Measurements from ENCODE around the gene TOR3A. TPM values are rescaled to one million over a fixed set of nuclear protein-coding genes. Genes with fewer than 3 reads are reported as not detected.
"Not testable (repeated sequence)": the region's sequence is repeated elsewhere in the genome, so short reads cannot be mapped to it uniquely, and the experiment has no call there.

Gene TOR3A
- total and polyA plus RNA-seq, 2 donors (not counting 3 experiments of a cell fraction or from before 2014, with no cell fraction given): 14.9 to 16.7 TPM

- BruUV-seq (replicated peaks); H3K9ac ChIP-seq (replicated peaks; ENCODE audit: extremely low read depth, insufficient read depth, low read length); H3K9me1 ChIP-seq (replicated peaks; ENCODE audit: control insufficient read depth, extremely low read depth, insufficient read depth, low read length); H3K4me2 ChIP-seq (ENCODE audit: insufficient read depth, low read length); POLR2A ChIA-PET; H3K4me1 ChIP-seq (ENCODE audit: control insufficient read depth, extremely low read depth, insufficient read depth, low read length); H4K20me1 ChIP-seq (replicated peaks; ENCODE audit: control insufficient read depth, extremely low read depth, insufficient read depth, low read length); FAIRE-seq; H3K4me3 ChIP-seq (replicated peaks in 1 of 3; ENCODE audit: insufficient read depth in 1 of 3, low read depth in 1 of 3, low read length in 3 of 3); H3K9me3 ChIP-seq (replicated peaks; ENCODE audit: control insufficient read depth, insufficient read depth, low read length); CTCF ChIA-PET; H3K27me3 ChIP-seq (ENCODE audit: control insufficient read depth in 2 of 2, insufficient read depth in 2 of 2, low read length in 2 of 2); H2AFZ ChIP-seq (ENCODE audit: low read depth, low read length); dilution Hi-C loops (cut with MboI; ENCODE audit: extremely low pct_ligation_motif_present, low sequenced_read_pairs); DNase-seq (ENCODE audit: low read depth, low spot score); H3K27ac ChIP-seq (ENCODE audit: insufficient read depth, low read depth, low read length); H3K36me3 ChIP-seq (ENCODE audit: control insufficient read depth in 2 of 2, extremely low read depth in 1 of 2, insufficient read depth in 2 of 2, low read length in 2 of 2); intact Hi-C loops (cut with micrococcal nuclease): not testable (repeated sequence)
- peaks cover 36% of the 10 kb centered on the region for H3K79me2 ChIP-seq (ENCODE audit: control insufficient read depth, insufficient read depth, low read length)
These were observed 42.2 kb upstream of the TOR3A start for GRCh38 chr1:179039502-179040174.

DNA sequence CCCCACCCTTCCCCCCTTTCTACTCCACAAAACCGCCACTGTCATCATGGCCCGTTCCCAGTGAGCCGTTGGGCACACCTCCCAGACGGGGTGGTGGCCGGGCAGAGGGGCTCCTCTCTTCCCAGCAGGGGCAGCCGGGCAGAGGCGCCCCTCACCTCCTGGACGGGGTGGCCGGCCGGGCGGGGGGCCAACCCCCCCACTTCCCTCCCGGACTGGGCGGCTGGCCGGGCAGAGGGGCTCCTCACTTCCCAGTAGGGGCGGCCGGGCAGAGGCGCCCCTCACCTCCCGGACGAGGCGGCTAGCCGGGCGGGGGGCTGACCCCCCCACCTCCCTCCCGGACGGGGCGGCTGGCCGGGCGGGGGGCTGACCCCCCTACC is 41.7 kb upstream of the TOR3A start:
- not testable (repeated sequence) for FAIRE-seq; BruUV-seq (replicated peaks)

More for the DNA sequence above, 41.7 kb upstream of the TOR3A start:
- CTCF ChIA-PET; intact Hi-C loops (cut with micrococcal nuclease); H3K9me1 ChIP-seq (replicated peaks; ENCODE audit: control insufficient read depth, extremely low read depth, insufficient read depth, low read length); H3K4me3 ChIP-seq (replicated peaks in 1 of 3; ENCODE audit: insufficient read depth in 1 of 3, low read depth in 1 of 3, low read length in 3 of 3); POLR2A ChIA-PET; H3K9ac ChIP-seq (replicated peaks; ENCODE audit: extremely low read depth, insufficient read depth, low read length); DNase-seq (ENCODE audit: low read depth, low spot score); H3K36me3 ChIP-seq (ENCODE audit: control insufficient read depth in 2 of 2, extremely low read depth in 1 of 2, insufficient read depth in 2 of 2, low read length in 2 of 2); H3K4me2 ChIP-seq (ENCODE audit: insufficient read depth, low read length); H3K27me3 ChIP-seq (ENCODE audit: control insufficient read depth in 2 of 2, insufficient read depth in 2 of 2, low read length in 2 of 2); H2AFZ ChIP-seq (ENCODE audit: low read depth, low read length); H3K4me1 ChIP-seq (ENCODE audit: control insufficient read depth, extremely low read depth, insufficient read depth, low read length); H3K27ac ChIP-seq (ENCODE audit: insufficient read depth, low read depth, low read length); dilution Hi-C loops (cut with MboI; ENCODE audit: extremely low pct_ligation_motif_present, low sequenced_read_pairs); H4K20me1 ChIP-seq (replicated peaks; ENCODE audit: control insufficient read depth, extremely low read depth, insufficient read depth, low read length); H3K9me3 ChIP-seq (replicated peaks; ENCODE audit: control insufficient read depth, insufficient read depth, low read length): not testable (repeated sequence)
- peaks cover 35% of the 10 kb centered on the region for H3K79me2 ChIP-seq (ENCODE audit: control insufficient read depth, insufficient read depth, low read length)
